HEK293 (cell line): ENCODE results near the gene ELMO1.

Experiments used
- HOXA7 ChIP-seq: sonication (generic); formaldehyde crosslinking; IDR thresholded peaks from 2 replicates; pipeline ENCODE4 v1.8.1; 2022; ENCODE audit warnings: missing genetic modification reagents, borderline replicate concordance
- ZEB2 ChIP-seq: fragments of 450-650 bp; formaldehyde crosslinking; IDR thresholded peaks from 2 replicates; pipeline ENCODE4 v1.5.1; 2016; ENCODE audit warnings: missing biosample characterization, missing genetic modification characterization
- ZNF792 ChIP-seq: fragments of 450-650 bp; formaldehyde crosslinking; IDR thresholded peaks from 2 replicates; pipeline ENCODE4 v1.5.1; 2016; ENCODE audit warnings: missing biosample characterization, missing genetic modification characterization
- ZSCAN16 ChIP-seq: fragments of 450-650 bp; formaldehyde crosslinking; IDR thresholded peaks from 2 replicates; pipeline ENCODE4 v1.5.1; 2016; ENCODE audit warnings: missing biosample characterization, missing genetic modification characterization
- TF ChIP-seq, protein P1 (sequence below): fragments of 450-650 bp; formaldehyde crosslinking; conservative IDR thresholded peaks from 2 replicates; pipeline ENCODE4 v1.5.1; 2016; ENCODE audit warnings: low read depth, missing biosample characterization, missing genetic modification characterization
- TF ChIP-seq, protein P2 (sequence below): fragments of 450-650 bp; formaldehyde crosslinking; IDR thresholded peaks from 2 replicates; pipeline ENCODE4 v1.5.1; 2017; ENCODE audit warnings: missing biosample characterization, missing genetic modification characterization
- TF ChIP-seq, protein P3 (sequence below): fragments of 450-650 bp; formaldehyde crosslinking; IDR thresholded peaks from 2 replicates; pipeline ENCODE4 v1.5.1; 2016; ENCODE audit warnings: missing biosample characterization, missing genetic modification characterization

The ELMO1 gene

DNA sequence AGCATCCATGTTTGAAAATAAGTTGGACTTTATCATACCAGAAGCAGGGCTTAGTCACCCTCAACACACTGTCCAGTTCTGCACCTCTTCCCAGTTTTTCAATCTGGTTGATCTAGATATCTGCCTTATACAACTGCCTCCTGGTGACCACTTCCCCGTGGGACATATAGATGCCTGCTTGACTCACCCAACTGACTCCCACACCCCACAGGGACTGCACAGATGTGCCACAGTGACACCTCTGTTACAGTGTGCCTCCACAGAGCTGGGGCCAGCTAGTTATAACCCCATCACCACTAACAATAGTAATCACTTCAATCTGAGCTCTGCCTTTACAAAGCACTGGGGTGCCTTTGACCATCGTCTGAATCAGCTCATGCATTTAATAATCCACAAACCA lies 641.8 kb downstream of the ELMO1 start (continued):
- TF ChIP-seq HOXA7 (CRISPR knock-in tag) (no peak), ZSCAN16 (no peak), ZNF792 (tag by site-specific recombination) (no peak), ZEB2 (tag by site-specific recombination) (no peak)
- TF ChIP-seq, protein P1, sequence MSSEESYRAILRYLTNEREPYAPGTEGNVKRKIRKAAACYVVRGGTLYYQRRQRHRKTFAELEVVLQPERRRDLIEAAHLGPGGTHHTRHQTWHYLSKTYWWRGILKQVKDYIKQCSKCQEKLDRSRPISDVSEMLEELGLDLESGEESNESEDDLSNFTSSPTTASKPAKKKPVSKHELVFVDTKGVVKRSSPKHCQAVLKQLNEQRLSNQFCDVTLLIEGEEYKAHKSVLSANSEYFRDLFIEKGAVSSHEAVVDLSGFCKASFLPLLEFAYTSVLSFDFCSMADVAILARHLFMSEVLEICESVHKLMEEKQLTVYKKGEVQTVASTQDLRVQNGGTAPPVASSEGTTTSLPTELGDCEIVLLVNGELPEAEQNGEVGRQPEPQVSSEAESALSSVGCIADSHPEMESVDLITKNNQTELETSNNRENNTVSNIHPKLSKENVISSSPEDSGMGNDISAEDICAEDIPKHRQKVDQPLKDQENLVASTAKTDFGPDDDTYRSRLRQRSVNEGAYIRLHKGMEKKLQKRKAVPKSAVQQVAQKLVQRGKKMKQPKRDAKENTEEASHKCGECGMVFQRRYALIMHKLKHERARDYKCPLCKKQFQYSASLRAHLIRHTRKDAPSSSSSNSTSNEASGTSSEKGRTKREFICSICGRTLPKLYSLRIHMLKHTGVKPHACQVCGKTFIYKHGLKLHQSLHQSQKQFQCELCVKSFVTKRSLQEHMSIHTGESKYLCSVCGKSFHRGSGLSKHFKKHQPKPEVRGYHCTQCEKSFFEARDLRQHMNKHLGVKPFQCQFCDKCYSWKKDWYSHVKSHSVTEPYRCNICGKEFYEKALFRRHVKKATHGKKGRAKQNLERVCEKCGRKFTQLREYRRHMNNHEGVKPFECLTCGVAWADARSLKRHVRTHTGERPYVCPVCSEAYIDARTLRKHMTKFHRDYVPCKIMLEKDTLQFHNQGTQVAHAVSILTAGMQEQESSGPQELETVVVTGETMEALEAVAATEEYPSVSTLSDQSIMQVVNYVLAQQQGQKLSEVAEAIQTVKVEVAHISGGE (tag by site-specific recombination): no peak
- TF ChIP-seq, protein P2, sequence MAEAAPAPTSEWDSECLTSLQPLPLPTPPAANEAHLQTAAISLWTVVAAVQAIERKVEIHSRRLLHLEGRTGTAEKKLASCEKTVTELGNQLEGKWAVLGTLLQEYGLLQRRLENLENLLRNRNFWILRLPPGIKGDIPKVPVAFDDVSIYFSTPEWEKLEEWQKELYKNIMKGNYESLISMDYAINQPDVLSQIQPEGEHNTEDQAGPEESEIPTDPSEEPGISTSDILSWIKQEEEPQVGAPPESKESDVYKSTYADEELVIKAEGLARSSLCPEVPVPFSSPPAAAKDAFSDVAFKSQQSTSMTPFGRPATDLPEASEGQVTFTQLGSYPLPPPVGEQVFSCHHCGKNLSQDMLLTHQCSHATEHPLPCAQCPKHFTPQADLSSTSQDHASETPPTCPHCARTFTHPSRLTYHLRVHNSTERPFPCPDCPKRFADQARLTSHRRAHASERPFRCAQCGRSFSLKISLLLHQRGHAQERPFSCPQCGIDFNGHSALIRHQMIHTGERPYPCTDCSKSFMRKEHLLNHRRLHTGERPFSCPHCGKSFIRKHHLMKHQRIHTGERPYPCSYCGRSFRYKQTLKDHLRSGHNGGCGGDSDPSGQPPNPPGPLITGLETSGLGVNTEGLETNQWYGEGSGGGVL (tag by site-specific recombination): no peak
- TF ChIP-seq, protein P3, sequence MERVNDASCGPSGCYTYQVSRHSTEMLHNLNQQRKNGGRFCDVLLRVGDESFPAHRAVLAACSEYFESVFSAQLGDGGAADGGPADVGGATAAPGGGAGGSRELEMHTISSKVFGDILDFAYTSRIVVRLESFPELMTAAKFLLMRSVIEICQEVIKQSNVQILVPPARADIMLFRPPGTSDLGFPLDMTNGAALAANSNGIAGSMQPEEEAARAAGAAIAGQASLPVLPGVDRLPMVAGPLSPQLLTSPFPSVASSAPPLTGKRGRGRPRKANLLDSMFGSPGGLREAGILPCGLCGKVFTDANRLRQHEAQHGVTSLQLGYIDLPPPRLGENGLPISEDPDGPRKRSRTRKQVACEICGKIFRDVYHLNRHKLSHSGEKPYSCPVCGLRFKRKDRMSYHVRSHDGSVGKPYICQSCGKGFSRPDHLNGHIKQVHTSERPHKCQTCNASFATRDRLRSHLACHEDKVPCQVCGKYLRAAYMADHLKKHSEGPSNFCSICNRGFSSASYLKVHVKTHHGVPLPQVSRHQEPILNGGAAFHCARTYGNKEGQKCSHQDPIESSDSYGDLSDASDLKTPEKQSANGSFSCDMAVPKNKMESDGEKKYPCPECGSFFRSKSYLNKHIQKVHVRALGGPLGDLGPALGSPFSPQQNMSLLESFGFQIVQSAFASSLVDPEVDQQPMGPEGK (tag by site-specific recombination): no peak
- TF ChIP-seq, all 188 proteins: peak for 0
